Measurements from ENCODE around the gene HSFX4.
"Not testable (repeated sequence)": the region's sequence is repeated elsewhere in the genome, so short reads cannot be mapped to it uniquely, and the experiment has no call there.

HSFX4 gene

GRCh38 chrX:149929400-149929799, at the start of gene HSFX4:
TSS of gene HSFX4 (plus strand) at chrX:149929573. CDS start at chrX:149929645, 72 bp downstream.
- DNase-seq (ENCODE audit: low spot score), result not testable (repeated sequence)

GRCh38 chrX:149881081-149881711, 48.2 kb upstream of the HSFX4 start, which contains the start of gene MAGEA8:
TSS of gene MAGEA8 (plus strand) at chrX:149881183. CDS start at chrX:149884273, 3,090 bp downstream.
- no peak for DNase-seq (ENCODE audit: low spot score)

GRCh38 chrX:149890828-149891227, 38.5 kb upstream of the HSFX4 start:
- not testable (repeated sequence) for DNase-seq (ENCODE audit: low spot score)

- no peak for DNase-seq (ENCODE audit: low spot score)
These were observed 30.8 kb upstream of the HSFX4 start for GRCh38 chrX:149898554-149898953.

GRCh38 chrX:149903889-149904748, 25.3 kb upstream of the HSFX4 start:
- no peak for DNase-seq (ENCODE audit: low spot score)

- DNase-seq (ENCODE audit: low spot score), result no peak
These were observed 21.1 kb upstream of the HSFX4 start for GRCh38 chrX:149908308-149908707.

- no peak for DNase-seq (ENCODE audit: low spot score)
These were observed 20.6 kb upstream of the HSFX4 start for GRCh38 chrX:149908727-149909126.

- DNase-seq (ENCODE audit: low spot score), result no peak
These were observed 19.8 kb upstream of the HSFX4 start for GRCh38 chrX:149909324-149910177.

- DNase-seq (ENCODE audit: low spot score), result no peak
These were observed 19.1 kb upstream of the HSFX4 start for GRCh38 chrX:149910178-149910695.

- no peak for DNase-seq (ENCODE audit: low spot score)
These were observed 12.5 kb upstream of the HSFX4 start for GRCh38 chrX:149916745-149917392.

GRCh38 chrX:149923836-149924235, 5.5 kb upstream of the HSFX4 start:
- not testable (repeated sequence) for DNase-seq (ENCODE audit: low spot score)

- DNase-seq (ENCODE audit: low spot score), result not testable (repeated sequence)
These were observed 4.9 kb upstream of the HSFX4 start for GRCh38 chrX:149924434-149924833.

- DNase-seq (ENCODE audit: low spot score), result not testable (repeated sequence)
These were observed 2.0 kb upstream of the HSFX4 start for GRCh38 chrX:149927245-149927963.

- DNase-seq (ENCODE audit: low spot score), result not testable (repeated sequence)
These were observed 1.5 kb upstream of the HSFX4 start for GRCh38 chrX:149927964-149928258.

GRCh38 chrX:149928635-149929034, 738 bp upstream of the HSFX4 start:
- not testable (repeated sequence) for DNase-seq (ENCODE audit: low spot score)

- not testable (repeated sequence) for DNase-seq (ENCODE audit: low spot score)
These were observed 2.0 kb downstream of the HSFX4 start for GRCh38 chrX:149931355-149931754.

- DNase-seq (ENCODE audit: low spot score), result not testable (repeated sequence)
These were observed 2.8 kb downstream of the HSFX4 start for GRCh38 chrX:149932150-149932549.

- DNase-seq (ENCODE audit: low spot score), result not testable (repeated sequence)
These were observed 3.6 kb downstream of the HSFX4 start for GRCh38 chrX:149932970-149933369.

GRCh38 chrX:149933547-149933946, 4.2 kb downstream of the HSFX4 start:
- not testable (repeated sequence) for DNase-seq (ENCODE audit: low spot score)

GRCh38 chrX:149937328-149937727, 8.0 kb downstream of the HSFX4 start:
- DNase-seq (ENCODE audit: low spot score), result not testable (repeated sequence)

All from pons (tissue), 1 donor.